Esophagus muscularis mucosa (tissue), 4 donors: ENCODE results near the gene GLRX2. TPM values are rescaled to one million over a fixed set of nuclear protein-coding genes. Genes with fewer than 3 reads are reported as not detected.

Source experiments
- DNase-seq: peaks from one replicate; pipeline ENCODE4 v3.0.0-alpha.2; 2017; ENCODE audit errors: extremely low spot score
- H3K27ac ChIP-seq, 4 donors: fragments of 200-600 bp; sonication (generic); replicated peaks in 1 of 4; 1 replicate in 3 of 4; 2 replicates in 1 of 4; pipeline ENCODE4 v1.5.1; 2016 to 2019; ENCODE audit warnings: mild to moderate bottlenecking in 1 of 4
- H3K27me3 ChIP-seq, 4 donors: fragments of 200-600 bp; sonication (generic); one replicate each; pipeline versions ENCODE4 v1.5.1 to v1.6.0; 2016 to 2019
- H3K36me3 ChIP-seq, 4 donors: fragments of 200-600 bp; sonication (generic); one replicate each; pipeline ENCODE4 v1.5.1; 2016 to 2019
- H3K4me1 ChIP-seq, 4 donors: fragments of 200-600 bp; sonication (generic); one replicate each; pipeline ENCODE4 v1.5.1; 2016 to 2019
- H3K4me3 ChIP-seq, 4 donors: fragments of 200-600 bp; sonication (generic); 1 replicate in 2 of 4; 2 replicates in 2 of 4; pipeline ENCODE4 v1.5.1; 2016 to 2019; ENCODE audit warnings: mild to moderate bottlenecking in 4 of 4, moderate library complexity in 1 of 4
- H3K9me3 ChIP-seq, 4 donors: fragments of 200-600 bp; sonication (generic); 1 replicate in 3 of 4; 2 replicates in 1 of 4; pipeline ENCODE4 v1.5.1; 2016 to 2019
- EP300 ChIP-seq: sonication (generic); formaldehyde crosslinking; IDR thresholded peaks from one replicate; pipeline ENCODE4 v1.6.1; 2017; ENCODE audit warnings: antibody characterized with exemption
- POLR2A ChIP-seq: fragments of 450-650 bp; IDR thresholded peaks from one replicate; pipeline ENCODE4 v1.6.1; 2017; ENCODE audit warnings: antibody characterized with exemption, moderate library complexity, mild to moderate bottlenecking, low read depth
- POLR2AphosphoS5 ChIP-seq, 2 donors: sonication (generic); formaldehyde crosslinking; IDR thresholded peaks; one replicate each; pipeline ENCODE4 v1.6.1; 2017; ENCODE audit warnings: antibody characterized with exemption in 2 of 2
- WGBS: methylation state at CpG from one replicate; pipeline ENCODE4 v1.1.5; 2018; 5-methylcytosine and 5-hydroxymethylcytosine counted together
- intact Hi-C: fragments of 100-400 bp; cut with DNase I; formaldehyde crosslinking; loops from one replicate; pipeline ENCODE4 v1.15.1; 2023
- total RNA-seq, 4 donors: library from RNA; depleted of rRNA; stranded (reverse); fragments of >200 nt; gene quantifications; one replicate each; pipeline versions ENCODE4 v1.1.0 to v1.2.1, GENCODE V29; 2016
- TF ChIP-seq, protein P1 (sequence below), 3 experiments: fragments of 200-600 bp in 2 of 3; fragments of 450-650 bp in 1 of 3; sonication (generic) in 2 of 3; IDR thresholded peaks; one replicate each; pipeline ENCODE4 v1.5.1; 2017 to 2019; ENCODE audit warnings: antibody characterized with exemption in 3 of 3, mild to moderate bottlenecking in 2 of 3, moderate library complexity in 1 of 3

The GLRX2 gene
- total RNA-seq, 4 donors from 2014 or later, result 8.1 to 12.1 (median 10.0) TPM

DNA sequence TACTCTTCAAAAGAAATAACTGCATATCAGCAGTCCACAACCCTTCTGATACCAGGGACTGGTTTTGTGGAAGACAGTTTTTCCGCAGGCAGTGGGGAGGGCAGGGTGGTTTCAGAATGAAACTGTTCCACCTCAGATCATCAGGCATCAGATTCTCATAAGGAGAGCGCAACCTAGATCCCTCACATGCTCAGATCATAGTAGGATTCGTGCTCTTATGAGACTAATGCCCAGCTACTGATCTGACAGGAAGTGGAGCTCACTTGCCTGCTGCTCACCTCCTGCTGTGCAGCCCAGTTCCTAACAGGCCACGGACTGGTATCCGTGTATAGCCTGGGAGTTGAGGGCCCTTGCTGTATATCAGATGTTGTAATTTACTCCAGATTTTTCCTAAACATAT, 34.3 kb downstream of the GLRX2 start:
- Histone ChIP-seq H3K27ac (no peak overlapping the region), H3K36me3 (peaks cover 0 to 19% (median 4%) of the 10 kb centered on the region in 4 donors), H3K4me3 (no peak overlapping the region), H3K4me1 (peaks cover 12 to 50% (median 34%) of the 10 kb centered on the region in 4 donors), H3K27me3 (no peaks in the 10 kb centered on the region), H3K9me3 (no peaks in the 10 kb centered on the region)
- no peak for TF ChIP-seq POLR2A
- DNase-seq, result no peak
- intact Hi-C loops, result no loop called here
- WGBS, result 58% methylated on average over 5 of the region's 5 CpGs

DNA sequence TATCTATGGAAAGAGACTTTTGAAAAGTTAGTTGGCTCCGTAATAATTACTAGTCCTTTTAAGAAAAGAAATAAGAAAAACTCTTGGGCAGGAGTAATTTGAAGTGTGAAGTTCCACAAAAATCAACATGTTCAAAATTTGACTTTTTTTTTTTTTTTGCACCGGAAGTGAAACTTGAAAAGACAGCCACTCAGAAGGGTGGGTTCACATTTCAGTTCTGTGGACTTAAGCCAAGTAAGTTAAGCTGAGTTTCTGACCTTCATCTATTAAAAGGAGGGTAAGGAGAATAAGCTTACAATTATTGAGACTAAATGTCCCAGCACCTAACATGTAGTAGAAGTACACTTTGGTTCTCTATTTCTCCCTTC, 34.8 kb downstream of the GLRX2 start:
- no peaks in the 10 kb centered on the region for H3K9me3 ChIP-seq
- peaks cover 0 to 19% (median 4%) of the 10 kb centered on the region in 4 donors for H3K36me3 ChIP-seq
- 73% methylated on average over 2 of the region's 2 CpGs for WGBS
- no peak for TF ChIP-seq POLR2A
- TF ChIP-seq, protein P1, sequence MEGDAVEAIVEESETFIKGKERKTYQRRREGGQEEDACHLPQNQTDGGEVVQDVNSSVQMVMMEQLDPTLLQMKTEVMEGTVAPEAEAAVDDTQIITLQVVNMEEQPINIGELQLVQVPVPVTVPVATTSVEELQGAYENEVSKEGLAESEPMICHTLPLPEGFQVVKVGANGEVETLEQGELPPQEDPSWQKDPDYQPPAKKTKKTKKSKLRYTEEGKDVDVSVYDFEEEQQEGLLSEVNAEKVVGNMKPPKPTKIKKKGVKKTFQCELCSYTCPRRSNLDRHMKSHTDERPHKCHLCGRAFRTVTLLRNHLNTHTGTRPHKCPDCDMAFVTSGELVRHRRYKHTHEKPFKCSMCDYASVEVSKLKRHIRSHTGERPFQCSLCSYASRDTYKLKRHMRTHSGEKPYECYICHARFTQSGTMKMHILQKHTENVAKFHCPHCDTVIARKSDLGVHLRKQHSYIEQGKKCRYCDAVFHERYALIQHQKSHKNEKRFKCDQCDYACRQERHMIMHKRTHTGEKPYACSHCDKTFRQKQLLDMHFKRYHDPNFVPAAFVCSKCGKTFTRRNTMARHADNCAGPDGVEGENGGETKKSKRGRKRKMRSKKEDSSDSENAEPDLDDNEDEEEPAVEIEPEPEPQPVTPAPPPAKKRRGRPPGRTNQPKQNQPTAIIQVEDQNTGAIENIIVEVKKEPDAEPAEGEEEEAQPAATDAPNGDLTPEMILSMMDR (IDR thresholded peaks at IDR 0.05), result no peak
- TF ChIP-seq EP300, result no peak
- no peak for TF ChIP-seq POLR2AphosphoS5 (IDR thresholded peaks at IDR 0.05)
- intact Hi-C loops, result no loop called here
- no peaks in the 10 kb centered on the region for H3K27me3 ChIP-seq
- DNase-seq, result no peak
- H3K4me3 ChIP-seq, result no peak overlapping the region
- no peak overlapping the region for H3K27ac ChIP-seq
- H3K4me1 ChIP-seq, result peaks cover 12 to 46% (median 37%) of the 10 kb centered on the region in 4 donors

DNA sequence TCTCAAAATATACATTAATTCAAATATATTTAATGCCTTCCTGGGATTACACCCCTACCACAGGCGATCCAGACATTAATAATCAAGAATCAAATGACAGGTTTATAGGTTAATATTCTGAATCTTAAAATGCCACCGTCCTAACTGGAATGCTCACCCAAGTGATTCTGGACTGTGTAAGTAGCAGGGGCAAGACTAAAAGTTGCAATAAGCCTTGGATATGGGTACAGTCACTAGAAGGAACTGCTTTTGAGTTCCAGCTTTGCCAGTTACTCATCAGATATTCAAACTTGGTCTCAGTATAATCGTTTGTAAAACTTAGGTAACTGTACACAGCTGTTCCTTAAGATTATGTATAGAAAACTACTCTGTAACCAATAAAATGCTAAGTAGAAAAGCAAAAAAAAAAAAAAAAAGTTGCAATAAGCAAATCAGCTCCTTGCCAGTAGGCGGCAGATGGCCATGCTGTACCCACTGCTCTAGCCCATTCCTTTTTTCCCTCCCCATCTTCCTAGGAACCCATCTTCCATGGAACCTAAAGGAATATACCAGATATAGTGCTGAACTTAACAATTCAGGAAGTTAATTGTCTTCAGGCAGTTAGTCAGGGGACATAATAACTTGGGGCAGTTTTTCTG, 35.3 kb downstream of the GLRX2 start:
- Histone ChIP-seq H3K4me1 (peaks cover 12 to 46% (median 39%) of the 10 kb centered on the region in 4 donors), H3K9me3 (no peaks in the 10 kb centered on the region), H3K4me3 (no peak overlapping the region), H3K27me3 (no peaks in the 10 kb centered on the region), H3K27ac (no peak overlapping the region), H3K36me3 (peaks cover 0 to 19% (median 4%) of the 10 kb centered on the region in 4 donors)
- WGBS, result 87% methylated on average over 4 of the region's 4 CpGs
- TF ChIP-seq POLR2AphosphoS5 (IDR thresholded peaks at IDR 0.05), result no peak
- TF ChIP-seq, protein P1 (IDR thresholded peaks at IDR 0.05), result no peak
- TF ChIP-seq POLR2A, result no peak
- TF ChIP-seq EP300, result no peak
- no peak for DNase-seq
- intact Hi-C loops, result no loop called here

DNA sequence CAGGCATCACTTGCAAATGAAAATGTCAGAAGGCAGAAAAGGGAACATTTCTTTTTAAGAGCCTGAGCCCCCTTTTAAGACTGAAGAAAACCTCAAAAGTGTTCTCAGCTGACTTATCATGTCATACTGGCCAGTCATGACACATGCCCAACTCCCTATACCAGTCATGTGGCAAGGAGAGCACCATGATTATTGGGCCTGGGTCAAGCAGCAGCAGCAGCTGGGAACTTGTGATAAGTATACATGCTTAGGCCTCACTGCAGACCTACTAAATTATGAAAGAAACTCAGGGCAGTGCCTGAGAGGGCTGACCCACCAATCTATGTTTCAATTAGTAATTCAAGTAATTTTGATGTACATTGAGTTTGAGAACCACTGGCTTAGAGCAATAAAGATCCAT, 37.2 kb downstream of the GLRX2 start:
- TF ChIP-seq, protein P1 (IDR thresholded peaks at IDR 0.05), result no peak
- no peak for TF ChIP-seq POLR2A
- Histone ChIP-seq H3K36me3 (peaks cover 0 to 19% (median 2%) of the 10 kb centered on the region in 4 donors), H3K4me3 (no peak overlapping the region), H3K27me3 (no peaks in the 10 kb centered on the region), H3K9me3 (no peaks in the 10 kb centered on the region), H3K27ac (no peak overlapping the region), H3K4me1 (peaks cover 12 to 55% (median 46%) of the 10 kb centered on the region in 4 donors)
- intact Hi-C loops, result no loop called here
- DNase-seq, result no peak

DNA sequence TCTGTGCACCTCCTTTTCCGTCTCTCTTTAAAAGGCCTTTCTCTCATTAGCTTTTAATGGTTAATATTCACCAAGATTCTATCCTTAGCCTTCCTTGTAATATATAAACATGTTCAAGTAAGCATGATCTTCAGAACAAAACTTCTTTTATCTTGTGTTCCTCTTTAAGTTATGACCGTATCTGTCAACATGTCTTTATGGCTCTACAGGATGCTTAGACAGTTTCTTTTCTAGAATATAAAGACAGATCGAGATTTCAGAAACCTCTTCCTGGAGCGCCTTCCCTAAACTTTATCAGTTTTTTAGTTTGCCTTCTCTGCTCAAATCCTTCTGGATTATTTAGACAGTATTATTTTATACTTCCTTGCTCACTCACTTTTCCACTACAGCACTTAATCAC, 38.6 kb downstream of the GLRX2 start:
- DNase-seq, result no peak
- TF ChIP-seq POLR2AphosphoS5 (IDR thresholded peaks at IDR 0.05) (no peak), POLR2A (no peak), EP300 (no peak)
- TF ChIP-seq, protein P1 (IDR thresholded peaks at IDR 0.05), result no peak
- peaks cover 0 to 9% (median 2%) of the 10 kb centered on the region in 4 donors for H3K36me3 ChIP-seq
- peaks cover 17 to 66% (median 58%) of the 10 kb centered on the region in 4 donors for H3K4me1 ChIP-seq
- WGBS, result 89% methylated on average over 4 of the region's 4 CpGs
- H3K27me3 ChIP-seq, result no peaks in the 10 kb centered on the region
- H3K27ac ChIP-seq, result no peak overlapping the region
- no peaks in the 10 kb centered on the region for H3K9me3 ChIP-seq
- intact Hi-C loops, result no loop called here
- no peak overlapping the region for H3K4me3 ChIP-seq
